NCI-H2107 treated with DMSO at 0.1 percent for 48 hours (cell line): Measurements from ENCODE around the gene CDH4.
"Not testable (repeated sequence)": the region's sequence is repeated elsewhere in the genome, so short reads cannot be mapped to it uniquely, and the experiment has no call there.

Experiments used
- DNase-seq: peaks from one replicate; lab custom pipeline; 2025; ENCODE audit not compliant: unreplicated experiment; lab: John Stamatoyannopoulos, UW

The CDH4 gene

DNA sequence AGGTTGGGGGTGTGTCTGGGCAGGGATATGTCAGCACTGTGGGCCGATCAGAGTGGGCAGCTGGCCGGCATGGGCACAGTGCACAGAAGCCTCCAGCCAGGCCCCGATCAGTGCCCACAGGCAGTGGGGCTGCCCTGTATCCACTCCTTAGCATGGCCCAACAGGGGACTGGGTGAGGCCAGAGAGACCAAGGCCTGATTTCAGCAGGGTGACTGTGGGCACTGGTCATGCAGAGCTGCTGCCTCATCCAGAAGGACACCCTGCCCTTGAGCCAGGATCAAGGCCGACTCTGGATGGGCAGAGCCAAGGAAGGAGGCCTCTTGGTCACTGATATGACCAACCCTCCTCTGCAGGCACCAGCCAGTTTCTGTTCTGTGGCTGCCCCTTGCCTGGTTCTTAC is 159.7 kb downstream of the CDH4 start:
- no peak for DNase-seq

DNA sequence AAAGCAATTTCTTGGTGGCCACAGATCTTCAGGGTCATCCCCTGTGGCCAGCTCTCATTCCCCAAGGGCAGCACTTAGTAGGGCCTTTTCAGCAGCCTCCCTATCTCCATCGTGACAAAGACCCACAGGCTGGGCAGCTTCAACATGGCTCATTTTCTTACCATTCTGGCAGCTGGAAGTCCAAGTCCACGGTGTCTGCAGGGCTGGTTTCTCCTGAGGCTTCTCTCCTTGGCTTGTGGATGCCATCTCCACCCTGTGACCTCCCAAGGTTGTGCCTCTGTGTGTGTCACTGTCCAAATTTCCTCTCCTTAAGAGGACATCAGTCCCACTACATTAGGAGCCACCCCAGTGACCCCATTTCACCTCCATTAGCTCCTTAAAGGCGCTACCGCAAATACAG is 161.7 kb downstream of the CDH4 start:
- DNase-seq = no peak

DNA sequence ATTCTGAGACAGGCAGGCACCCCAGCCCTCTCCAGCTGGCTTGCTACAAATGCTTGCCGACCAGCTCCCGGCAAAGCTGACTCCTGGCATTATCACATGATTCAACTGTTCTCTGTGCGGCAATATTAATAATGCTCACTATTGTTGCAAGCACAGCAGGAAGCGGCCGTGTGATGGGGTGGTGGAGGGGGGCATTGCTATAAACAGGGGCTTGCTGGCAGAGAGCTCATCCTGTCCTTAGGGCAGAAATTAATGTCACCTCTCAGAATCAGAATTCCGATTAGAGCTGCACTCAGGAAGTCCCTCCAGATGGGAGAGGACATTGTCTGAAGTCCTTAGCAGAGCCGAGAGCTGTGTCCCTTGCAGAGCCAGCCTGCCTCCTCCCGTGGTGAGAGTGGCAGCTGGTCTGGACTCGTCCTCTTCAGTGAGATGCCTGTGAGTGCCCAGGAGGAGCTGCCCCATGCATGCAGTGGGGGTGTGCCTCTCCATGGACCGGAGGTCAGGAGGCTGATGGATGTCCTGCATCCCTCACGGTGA is 162.5 kb downstream of the CDH4 start:
- no peak for DNase-seq

DNA sequence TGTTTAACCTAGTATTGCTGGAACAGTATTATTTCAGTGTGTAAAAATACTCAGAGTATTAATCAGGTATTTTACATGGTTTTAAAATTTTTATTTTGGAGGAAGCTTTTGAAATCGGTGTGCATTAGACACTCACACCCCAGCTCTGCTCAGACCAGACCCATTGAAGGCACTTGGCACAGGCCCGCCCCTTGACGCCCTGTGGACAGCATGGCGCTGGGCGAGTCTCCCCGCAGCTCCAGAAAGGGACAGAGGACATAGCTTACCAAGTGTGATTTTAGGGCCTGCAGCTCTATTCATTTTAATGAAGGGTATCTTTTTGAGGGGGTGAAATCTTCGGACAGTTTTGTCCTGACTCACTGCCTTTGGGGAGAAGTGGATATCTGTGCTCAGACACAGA is 164.5 kb downstream of the CDH4 start:
- no peak for DNase-seq

DNA sequence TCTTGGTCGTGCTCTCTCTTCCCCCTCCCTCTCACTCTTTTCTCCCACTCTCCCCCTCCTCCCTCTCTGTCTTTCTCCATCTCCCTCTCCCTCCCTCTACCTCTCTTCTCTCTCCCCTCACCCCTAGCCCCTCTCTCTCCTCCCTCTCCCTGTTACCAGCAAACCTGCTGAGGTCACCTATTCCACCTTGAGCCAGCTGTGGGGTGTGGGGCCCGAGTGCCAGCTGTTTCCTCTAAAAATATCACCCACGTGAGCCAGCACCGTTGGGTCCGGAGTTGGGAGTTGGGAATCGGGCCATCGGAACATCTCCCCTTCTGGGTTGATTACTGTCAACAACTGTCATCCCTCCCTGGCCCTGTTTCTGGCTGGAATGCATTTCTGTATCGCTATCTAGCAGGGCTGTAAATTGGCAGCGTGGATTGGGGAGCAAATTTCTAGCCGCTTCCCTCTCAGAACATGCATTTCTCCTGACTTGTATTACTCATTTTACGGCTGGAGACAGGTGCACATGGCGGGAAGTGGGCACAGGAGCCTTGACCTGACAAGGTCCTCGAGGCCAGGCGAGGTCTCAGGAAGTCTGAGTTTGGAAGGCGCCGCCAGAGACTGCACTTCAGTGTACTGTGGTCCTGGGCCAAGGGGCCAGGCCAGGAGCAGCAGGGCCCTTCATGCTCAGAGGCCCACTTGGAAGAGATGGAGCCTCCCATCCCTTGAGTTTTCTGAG is 165.3 kb downstream of the CDH4 start:
- no peak for DNase-seq

DNA sequence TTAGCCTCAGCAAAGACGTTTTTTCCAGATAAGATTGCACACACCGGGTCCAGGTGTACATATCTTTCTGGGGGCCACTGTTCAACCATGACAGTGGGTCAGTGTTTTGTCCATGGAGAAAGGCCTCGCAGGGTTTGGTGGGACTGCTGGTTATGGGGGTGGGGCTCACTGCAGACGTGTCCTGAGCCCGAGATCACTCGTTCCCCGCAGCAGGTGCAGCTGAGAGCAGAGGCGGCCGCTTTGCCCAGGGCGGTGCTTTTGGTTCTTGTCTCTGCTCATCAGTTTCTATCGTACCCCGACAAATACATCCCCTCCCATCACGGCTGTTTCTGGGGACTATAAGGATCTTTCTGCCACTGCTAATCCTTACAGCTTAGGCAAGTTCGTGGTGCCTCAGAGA is 166.9 kb downstream of the CDH4 start:
- DNase-seq = no peak

DNA sequence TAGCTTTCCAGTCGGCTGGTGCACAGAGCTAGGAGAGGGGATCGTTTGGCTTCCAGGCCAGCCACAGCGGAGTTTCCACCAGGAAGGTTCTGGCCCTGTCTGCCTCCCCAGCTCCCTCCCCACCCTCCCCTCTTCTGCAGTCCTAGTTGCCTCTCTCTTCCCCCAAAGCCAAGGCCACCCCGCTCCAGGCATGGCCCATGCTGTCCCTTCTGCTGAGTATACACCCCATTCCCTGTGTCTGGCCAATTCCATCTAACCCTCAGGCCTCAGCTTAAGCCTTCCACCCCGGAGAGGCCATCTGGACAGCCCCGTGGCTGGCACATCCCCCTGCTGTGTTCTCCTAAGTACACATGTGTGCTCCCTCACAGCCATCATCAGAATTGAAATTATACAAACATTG is 167.4 kb downstream of the CDH4 start:
- DNase-seq = no peak

DNA sequence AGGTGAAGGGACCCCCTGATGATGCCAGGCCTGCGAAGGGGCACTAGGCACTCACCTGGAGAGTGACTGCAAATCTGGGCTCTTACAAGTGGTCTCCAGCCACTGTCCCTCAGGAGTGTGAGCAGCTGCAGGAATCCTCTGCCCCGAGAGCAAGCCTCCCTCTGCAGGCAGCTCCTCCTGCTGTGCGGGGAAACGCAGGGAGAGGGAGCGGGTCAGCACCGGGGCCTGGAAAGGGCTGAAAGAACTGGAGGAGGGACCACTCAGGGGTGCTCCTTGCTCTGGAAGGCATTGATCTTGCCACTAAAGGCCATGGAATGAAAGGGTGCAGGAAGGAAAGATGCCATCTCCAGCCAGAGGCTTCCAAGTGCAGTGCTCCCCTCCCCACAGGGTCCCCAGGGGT is 168.0 kb downstream of the CDH4 start:
- no peak for DNase-seq

DNA sequence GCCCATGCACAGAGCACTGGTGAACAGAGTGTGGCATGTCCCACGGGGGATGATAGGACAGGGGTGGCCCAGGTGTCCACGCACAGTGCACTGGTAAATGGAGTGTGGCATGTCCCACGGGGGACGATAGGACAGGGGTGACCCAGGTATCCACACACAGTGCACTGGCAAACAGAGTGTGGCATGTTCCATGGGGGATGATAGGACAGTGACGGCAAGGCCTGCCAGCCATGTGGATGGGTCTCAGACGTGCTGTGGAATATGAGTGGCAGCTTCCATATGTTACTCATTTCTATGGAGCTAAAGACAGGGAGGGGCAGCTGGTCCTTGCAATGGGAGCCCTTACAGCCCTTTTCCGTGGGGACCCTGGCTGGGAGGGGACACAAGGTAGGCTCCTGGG is 168.7 kb downstream of the CDH4 start:
- no peak for DNase-seq

DNA sequence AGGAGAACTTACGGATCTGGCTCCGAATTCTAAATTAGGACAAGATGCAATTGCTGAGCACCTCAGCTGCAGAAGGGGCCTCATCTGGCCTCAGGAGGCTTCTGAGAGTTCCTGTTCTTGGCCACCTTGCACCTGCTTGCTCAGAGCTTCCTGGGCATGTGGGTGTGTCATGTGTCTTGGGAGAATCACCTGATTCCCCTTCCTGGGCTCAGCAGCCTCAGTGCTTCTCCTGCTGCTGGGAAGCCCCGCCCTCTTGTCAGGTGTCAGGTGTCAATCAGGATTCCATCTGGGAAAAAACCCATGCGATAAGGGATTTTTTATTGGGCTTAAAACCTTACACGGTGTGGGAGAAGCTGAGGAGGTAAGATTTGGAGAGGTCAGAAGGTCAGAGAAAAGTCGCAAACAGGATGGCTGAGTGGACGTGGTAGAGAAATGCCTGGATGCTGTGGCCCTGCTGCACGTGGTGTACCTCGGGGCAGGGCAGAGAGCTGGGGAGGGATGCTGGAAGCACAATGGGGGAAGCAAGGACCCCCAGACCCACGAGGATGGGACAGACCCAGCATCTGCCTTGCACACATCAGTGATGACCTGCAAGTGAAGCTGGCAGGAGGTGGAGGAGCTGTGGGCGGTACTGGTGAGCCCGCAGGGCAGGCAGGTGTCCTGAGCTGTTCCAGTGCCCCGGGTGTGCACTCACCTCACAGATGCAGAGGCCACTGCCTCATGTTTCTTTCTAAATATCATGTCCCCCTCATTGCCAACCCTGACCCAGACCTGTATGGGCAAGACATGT is 170.8 kb downstream of the CDH4 start:
- DNase-seq = no peak

DNA sequence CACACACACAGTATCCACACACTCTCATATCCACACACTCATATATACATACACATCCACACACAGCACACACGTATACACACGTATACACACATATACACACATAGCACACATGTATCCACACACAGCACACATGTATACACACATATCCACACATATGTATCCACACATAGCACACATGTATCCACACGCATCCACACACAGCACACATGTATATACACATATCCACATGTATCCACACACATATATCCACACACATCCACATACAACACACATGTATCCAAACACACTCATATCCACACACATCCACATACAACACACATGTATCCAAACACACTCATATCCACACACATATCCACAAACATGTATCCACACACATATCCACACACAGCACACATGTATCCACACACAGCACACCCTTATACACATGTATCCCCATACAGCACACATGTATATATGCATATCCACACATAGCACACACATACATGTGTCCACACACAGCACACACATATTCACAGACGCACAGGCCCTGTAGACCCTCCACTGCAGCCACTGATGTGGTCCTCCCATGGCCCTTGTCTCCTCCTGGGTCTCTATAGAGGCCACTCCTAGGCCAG is 172.1 kb downstream of the CDH4 start:
- no peak for DNase-seq

DNA sequence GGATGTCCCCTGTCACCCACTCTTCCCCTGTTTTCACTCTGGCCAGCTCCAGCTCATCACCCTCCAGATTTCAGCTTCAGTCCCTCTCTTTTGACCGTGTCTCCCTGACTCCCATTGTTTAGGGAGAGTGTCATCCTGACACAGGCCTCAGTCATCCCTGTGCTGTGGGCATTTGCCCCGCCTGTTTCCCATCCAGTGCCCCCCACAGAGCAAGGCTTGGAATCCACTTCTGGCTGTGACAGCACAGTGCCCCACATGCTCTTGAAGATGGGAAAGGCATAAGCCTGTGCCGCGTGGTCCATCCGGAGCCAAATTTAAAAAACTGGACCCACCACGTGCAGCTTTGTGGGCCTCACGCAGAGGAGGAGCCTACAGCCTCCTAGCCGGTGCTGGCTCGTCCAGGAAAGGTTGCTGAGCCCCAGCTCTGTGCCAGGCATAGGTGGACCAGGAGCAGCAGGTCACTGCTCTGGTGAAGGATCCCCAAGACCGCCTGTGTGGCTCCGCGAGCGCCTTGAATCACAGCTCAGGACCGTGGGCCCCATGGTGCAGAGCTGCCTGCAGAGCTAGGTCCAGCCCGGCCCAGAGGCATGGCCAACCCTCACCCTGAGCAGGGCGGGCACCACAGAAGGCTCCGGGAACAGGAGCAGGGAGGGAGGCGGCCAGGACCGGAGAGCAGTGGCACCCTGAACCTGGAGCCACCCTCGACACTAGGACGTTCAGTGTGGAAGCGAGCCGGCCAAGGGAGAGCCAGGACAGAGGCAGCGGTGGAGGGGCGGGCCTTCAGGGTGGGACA is 172.8 kb downstream of the CDH4 start:
- no peak for DNase-seq

DNA sequence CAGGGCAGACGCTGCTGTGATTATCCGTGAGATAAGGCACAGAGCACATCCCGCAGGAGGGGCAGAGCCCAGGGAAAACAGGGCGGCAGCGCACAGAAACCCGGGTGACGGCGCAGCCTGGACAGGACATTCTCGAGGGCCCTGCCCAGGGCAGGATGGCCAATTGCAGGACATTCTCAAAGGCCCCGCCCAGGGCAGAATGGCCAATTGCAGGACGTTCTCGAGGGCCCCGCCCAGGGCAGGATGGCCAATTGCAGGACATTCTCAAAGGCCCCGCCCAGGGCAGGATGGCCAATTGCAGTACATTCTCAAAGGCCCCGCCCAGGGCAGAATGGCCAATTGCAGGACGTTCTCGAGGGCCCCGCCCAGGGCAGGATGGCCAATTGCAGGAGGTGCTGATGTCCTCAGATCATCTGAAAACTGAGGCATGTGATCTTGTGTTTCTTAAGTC is 173.5 kb downstream of the CDH4 start:
- DNase-seq = not testable (repeated sequence)

DNA sequence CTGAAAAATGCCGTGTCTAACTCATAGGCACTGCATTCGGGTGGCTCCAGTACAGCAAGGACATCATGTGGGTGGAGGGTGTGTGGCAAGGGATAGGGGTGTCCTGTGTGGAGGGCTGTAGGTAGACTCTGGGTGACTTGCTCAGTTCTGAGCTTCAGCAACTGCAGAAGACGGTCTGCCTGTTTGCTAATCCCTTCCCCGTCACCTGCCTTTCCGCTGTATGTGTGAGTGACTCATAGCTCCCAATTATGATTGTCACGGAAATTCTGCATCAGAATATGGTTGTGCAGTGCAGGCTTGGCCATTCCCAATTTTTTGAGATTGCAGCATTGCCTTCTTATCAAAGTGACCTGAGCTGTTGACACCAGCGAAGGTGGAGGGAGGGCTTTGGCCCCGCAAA is 174.3 kb downstream of the CDH4 start:
- no peak for DNase-seq

DNA sequence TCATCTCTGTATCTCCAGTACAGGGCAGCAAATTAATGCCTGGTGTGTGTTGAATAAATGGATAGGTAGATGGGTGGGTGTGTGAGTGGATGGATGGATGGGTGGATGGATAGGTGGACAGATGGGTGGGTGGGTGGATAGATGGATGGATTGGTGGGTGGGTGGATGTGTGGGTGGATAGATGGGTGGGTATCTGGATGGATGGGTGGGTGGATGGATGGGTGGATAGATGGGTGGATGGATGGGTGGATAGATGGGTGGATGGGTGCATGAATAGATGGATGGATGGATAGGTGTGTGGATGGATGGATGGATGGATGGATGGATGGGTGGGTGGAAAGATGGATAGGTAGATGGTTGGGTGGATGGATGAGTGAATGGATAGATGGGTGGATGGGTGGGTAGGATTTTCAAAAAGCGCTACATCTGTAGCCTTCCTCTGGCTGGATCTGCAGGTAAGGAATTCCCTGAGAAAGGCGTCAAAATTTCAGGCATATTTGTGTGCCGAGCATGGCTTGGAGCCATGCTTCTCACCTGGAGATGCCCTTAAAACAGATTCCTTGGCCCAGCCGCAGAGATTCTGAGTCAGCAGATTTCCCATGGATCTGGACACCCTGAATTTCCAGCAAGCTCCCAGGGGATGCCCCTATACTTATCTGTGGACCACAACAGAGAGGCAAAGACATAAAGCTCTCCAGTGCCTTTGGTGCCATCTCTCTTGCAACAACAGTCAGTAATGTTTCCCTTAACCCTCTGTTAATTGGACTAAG is 177.6 kb downstream of the CDH4 start:
- DNase-seq = no peak

DNA sequence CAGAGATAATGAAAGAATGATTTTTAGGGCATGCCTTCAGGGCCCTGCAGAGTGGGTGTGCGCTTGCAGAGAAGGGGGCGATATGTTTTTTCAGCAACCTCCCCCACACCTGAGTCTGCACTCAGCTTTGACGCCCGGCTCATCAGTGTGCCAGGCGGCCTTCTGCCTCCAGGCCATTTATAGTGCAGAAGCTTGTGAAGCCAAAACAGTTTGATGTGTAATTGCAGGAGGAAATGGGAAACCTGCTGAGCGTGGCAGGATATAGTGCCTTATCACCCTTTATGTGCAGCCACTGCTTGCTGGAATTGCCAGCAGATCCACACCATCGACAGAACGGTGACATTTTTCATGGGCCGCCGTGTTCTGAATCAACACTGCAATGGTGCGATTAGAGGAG is 178.2 kb downstream of the CDH4 start:
- no peak for DNase-seq

DNA sequence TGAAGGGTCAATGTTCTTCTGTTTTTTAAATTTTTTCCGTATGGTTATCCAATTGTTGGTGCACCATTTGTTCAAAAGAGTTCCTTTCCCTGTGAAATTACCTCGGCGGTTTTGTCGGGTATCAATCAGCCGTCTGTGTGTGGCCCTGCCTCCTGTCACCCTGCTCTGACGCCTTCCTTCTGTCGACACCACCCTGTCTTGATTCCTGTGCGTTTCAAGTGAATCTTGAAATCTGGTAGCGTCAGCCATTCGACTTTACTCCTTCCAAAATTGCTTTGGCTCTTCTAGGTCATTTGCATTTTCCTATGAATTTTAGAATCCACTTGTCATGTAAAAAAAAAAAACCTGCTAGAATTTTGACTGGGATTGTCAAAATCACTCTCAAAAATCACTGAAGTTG is 181.1 kb downstream of the CDH4 start:
- no peak for DNase-seq

DNA sequence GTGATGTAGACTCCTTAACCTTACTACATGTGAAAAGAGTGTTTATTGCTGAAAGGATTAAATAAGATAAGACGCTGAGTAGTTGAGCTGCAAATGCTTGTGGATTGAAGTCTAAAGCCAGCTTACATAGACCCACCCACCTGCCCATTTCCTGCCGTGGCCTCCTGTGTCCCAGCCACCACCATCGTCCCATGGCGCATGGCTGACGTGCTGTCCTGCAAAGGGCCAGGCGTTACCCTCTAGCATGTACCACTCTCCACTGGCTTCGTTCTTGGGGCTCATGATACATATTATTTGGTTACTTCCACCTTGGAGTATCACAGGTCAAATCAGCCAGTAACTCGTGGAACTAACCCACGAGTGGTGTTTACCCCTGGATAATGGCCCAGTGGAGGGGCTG is 181.8 kb downstream of the CDH4 start:
- no peak for DNase-seq

DNA sequence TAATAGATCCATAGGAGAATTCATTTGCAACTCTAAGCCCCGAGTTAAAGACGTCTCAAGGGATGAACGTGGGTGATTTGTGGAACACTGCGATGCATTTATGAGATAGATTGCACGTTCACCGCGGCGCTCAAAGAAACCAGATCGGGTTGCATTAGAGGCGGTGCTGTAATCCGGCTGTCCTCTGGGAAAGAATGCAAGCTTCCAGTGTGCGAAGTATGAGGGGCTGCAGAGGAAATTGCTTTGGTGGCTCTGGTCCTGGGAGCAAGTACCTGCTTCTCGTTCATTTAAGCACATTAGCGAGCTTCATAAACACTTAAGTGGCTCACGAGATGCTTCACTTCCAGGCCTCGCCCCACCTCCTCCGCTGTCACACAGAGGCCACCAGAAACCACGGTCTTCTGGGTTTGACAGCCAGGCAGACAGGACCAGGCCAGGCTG is 182.3 kb downstream of the CDH4 start:
- DNase-seq = no peak

DNA sequence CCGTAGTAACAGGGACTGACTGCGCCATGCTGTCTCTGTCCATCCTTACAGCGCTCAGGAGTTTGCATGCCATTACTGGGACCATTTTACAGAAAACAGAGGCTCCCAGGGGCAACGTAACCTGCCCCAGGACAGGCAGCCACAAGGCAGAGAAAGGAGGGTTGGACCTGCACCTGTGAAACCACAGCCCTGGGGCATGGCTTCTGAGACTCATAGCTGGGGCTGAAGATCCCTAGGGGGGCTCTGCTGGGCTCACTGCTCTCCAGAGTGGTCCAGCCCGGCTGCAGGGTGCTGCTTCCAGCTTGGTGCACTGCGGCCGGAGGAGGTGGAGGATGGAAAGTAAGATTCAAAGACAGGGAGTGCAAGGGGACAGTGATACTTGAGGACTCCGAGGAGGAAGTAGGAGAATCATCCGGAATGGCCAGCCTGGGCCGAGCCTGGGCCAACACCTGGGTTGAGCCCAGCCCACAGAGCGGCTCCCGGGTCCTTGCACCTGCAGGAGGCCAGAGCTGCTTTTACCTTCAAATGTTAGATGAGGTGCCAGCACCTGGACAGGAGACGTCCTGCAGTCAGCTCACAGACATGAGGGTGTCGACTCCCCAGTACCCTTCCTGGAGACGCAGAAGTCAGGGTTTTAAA is 183.2 kb downstream of the CDH4 start:
- no peak for DNase-seq
